ENCODE results near the gene ZDHHC18.
"Not testable (repeated sequence)": the region's sequence is repeated elsewhere in the genome, so short reads cannot be mapped to it uniquely, and the experiment has no call there.

Gene ZDHHC18

DNA sequence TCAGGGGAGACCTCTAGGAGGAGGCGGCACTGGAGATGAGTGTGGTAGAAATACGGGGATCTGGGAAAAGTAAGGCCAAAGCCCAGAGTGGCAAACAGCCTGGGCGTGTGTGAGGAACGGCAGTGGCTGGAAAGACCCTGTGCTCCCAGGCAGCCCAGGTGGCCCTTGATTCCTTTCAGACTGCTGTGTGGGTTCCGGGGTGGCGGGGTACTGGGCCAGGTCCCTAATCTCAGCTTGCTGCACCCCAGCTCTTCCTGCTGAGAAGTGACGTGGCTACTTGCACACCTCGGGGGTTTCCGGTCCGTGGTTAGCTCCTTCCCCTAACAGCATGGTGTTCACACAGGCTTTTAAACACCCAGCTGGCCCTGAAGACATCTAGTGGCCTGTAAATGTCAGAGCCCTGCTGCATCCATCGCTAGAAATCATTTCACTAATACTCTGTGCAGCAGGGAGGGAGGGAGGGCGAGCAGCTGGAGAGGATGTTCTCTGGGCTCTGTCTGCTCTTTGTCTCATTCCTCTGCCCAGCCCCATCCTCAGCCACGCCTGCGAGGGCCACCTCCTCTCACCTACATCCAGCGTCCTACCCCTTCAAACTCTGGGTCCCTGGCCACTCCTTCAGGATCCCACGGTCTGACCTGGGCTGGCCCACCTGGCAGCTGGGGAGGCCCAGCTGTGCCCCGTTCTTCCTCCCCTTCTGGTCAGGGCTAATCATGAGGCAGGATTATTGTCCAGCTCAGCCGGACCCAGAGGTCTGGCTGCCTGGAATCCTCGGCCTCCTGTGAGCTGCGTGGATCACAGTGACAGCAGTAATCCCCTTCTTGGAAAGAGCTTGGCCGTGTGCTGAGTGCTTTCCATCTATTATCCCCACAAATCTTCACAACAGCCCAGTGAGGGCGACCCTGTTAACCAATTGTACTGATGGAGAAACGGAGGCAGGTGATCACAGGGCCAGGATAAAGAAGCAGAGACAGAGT lies 7.2 kb downstream of the ZDHHC18 start:
- DNase-seq (ENCODE audit: low read depth), result peak; percentile 76

DNA sequence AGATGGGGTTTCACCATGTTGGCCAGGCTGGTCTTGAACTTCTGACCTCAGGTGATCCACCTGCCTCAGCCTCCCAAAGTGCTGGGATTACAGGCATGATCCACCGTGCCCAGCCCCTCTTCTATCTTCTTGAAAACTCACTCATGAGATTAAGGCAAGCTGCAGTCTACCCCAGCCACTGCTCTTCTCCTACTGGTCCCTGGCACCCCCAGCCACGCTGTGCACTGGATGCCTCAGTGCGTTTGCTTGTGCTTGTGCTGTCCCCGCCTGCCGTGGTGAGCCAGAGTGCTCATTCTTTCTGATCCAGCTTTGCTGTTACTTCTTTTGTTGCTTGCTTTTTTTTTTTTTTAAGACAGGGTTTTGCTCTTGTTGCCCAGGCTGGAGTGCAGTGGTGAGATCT lies 11.2 kb downstream of the ZDHHC18 start:
- DNase-seq (ENCODE audit: low read depth), result not testable (repeated sequence)

GRCh38 chr1:26838474-26839338 lies 12.2 kb downstream of the ZDHHC18 start:
- DNase-seq (ENCODE audit: low read depth), result no peak

- DNase-seq (ENCODE audit: low read depth), result no peak
These were observed 12.8 kb downstream of the ZDHHC18 start for GRCh38 chr1:26839339-26839722.

GRCh38 chr1:26839779-26840178 lies 13.3 kb downstream of the ZDHHC18 start:
- DNase-seq (ENCODE audit: low read depth), result no peak

DNA sequence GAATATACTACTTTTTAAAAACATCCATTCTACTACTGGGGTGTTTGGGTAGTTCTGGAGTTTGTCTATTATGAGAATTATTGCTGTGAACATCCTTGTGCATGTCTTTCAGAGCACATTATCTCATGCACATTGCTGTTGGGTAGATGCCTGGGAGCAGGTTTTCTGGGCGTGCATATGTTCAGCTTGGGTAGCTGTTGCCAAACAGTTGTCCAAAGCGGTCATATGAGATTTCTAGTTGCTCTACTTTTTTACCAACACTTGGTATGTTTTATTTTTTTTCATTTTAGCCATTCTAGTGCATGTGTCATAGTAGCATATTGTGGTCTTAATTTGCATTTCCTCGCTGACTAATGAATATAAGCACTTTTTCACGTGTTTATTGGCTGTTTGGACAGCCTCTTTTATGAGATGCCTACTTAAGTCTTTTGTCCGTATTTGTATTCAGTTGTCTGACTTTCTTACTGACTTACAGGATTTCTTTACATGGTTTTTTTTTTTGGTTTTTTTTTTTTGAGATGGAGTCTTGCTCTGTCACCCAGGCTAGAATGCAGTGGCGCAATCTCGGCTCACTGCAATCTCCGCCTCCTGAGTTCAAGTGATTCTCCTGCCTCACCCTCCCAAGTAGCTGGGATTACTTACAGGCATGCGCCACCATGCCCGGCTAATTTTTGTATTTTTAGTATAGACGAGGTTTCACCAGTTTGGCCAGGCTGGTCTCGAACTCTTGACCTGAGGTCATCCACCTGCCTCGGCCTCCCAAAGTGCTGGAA lies 18.1 kb downstream of the ZDHHC18 start:
- DNase-seq (ENCODE audit: low read depth), result no peak

DNA sequence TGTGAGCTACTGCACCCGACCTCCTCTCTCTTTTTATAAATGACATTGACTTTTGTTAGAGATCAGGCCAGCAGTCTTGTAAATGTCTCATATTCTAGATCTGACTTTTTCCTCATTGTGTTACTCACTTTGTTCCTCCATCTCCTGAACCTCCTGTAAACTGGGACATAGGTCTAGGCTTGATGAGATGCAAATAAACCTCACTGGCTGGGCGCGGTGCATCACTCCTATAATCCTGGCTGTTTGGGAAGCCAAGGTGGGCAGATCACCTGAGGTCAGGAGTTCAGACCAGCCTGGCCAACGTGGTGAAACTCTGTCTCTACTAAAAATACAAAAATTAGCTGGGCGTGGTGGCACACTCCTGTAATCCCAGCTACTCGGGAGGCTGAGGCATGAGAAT lies 21.3 kb downstream of the ZDHHC18 start:
- not testable (repeated sequence) for DNase-seq (ENCODE audit: low read depth)

DNA sequence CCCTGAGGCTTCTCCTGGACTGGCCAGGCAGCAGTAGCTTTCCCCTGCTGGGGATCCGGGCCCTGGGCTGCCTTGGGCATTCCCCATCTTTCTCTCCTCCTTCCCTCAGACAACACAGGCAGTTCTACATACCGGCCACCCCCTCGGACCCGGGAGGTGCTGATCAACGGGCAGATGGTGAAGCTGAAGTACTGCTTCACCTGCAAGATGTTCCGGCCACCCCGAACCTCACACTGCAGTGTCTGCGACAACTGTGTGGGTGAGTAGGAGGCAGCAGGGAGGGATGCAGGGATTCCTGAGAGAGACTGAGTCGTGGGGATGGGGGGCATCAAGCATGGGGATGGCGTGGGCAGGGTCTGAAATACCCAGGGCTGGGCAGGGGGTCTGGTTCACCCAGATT lies 22.0 kb downstream of the ZDHHC18 start:
- no peak for DNase-seq (ENCODE audit: low read depth)

- no peak for DNase-seq (ENCODE audit: low read depth)
These were observed 22.7 kb downstream of the ZDHHC18 start for GRCh38 chr1:26848941-26849774.

- DNase-seq (ENCODE audit: low read depth), result no peak
These were observed 24.7 kb downstream of the ZDHHC18 start for GRCh38 chr1:26851106-26851684.

GRCh38 chr1:26852701-26853100 lies 26.2 kb downstream of the ZDHHC18 start:
- DNase-seq (ENCODE audit: low read depth), result no peak

GRCh38 chr1:26853156-26853555 lies 26.7 kb downstream of the ZDHHC18 start:
- peak; percentile 85 for DNase-seq (ENCODE audit: low read depth)

GRCh38 chr1:26853600-26853999 lies 27.1 kb downstream of the ZDHHC18 start:
- DNase-seq (ENCODE audit: low read depth), result no peak

GRCh38 chr1:26854906-26855305 lies 28.4 kb downstream of the ZDHHC18 start:
- DNase-seq (ENCODE audit: low read depth), result no peak

GRCh38 chr1:26855636-26856035 lies 29.1 kb downstream of the ZDHHC18 start:
- no peak for DNase-seq (ENCODE audit: low read depth)

- DNase-seq (ENCODE audit: low read depth), result no peak
These were observed 29.7 kb downstream of the ZDHHC18 start for GRCh38 chr1:26856181-26856580.

DNA sequence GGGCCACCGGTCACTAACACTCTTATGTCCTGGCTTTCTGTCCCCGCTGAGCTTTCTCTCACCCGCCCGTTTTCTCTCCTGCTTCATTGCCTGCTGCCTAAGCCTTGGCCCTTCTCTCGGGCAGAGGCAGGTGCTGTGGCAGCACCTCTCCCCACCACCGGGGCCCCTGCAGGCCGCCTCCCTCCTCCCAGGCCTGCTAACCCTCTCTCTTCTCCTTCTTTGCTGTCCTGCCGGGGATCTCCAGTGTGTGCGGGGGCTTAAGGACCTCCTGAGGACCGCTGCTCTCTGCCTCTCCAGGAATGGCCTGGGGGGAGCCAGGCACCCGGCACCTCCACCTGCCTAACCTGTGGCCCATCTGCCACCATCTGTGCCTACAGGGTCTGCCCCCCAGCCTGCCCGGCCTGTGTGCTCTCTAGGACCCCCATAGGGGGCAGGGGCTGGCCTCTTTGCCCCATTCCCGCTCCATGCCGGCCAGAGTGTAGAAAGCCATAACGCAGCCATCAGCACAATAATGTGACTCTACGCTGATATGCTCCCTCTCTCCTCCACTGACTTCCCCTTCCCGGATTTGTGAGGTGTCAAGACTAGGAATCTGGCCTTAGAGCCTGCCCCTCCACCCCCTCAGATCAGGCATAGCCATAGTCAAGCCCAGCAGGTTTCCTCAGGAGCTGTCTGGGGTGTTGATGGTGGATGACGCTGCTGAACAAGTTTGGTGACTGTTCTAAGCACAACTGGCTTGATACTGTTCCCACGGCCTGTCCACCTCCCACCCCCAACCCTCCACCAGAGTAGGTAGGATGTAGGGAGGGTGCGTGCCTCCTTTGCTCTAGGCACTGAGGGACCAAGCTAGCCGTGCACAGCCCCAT lies 30.3 kb downstream of the ZDHHC18 start:
- no peak for DNase-seq (ENCODE audit: low read depth)

- DNase-seq (ENCODE audit: low read depth), result no peak
These were observed 31.1 kb downstream of the ZDHHC18 start for GRCh38 chr1:26857473-26858060.

GRCh38 chr1:26858160-26858559 lies 31.7 kb downstream of the ZDHHC18 start:
- DNase-seq (ENCODE audit: low read depth), result no peak

Measured in stimulated activated CD8-positive, alpha-beta memory T cell treated with anti-CD3 and anti-CD28 coated beads, Interleukin-15, amount 100 ng/mL, for 1 hour (primary cell).